DMS114 treated with DMSO at 0.1 percent for 48 hours (cell line): ENCODE data around the gene NUAK2.

Experiments
- DNase-seq: peaks from one replicate; lab custom pipeline; 2025; ENCODE audit not compliant: unreplicated experiment; lab: John Stamatoyannopoulos, UW

NUAK2 gene

GRCh38 chr1:205275916-205276688 lies 45.4 kb downstream of the NUAK2 start:
- no peak for DNase-seq

GRCh38 chr1:205275133-205275532 lies 46.4 kb downstream of the NUAK2 start:
- no peak for DNase-seq

GRCh38 chr1:205274041-205274691 lies 47.4 kb downstream of the NUAK2 start:
- no peak for DNase-seq

- peak; percentile 52 for DNase-seq
Observed at GRCh38 chr1:205273551-205273982, 48.0 kb downstream of the NUAK2 start.

GRCh38 chr1:205272536-205272935 lies 49.0 kb downstream of the NUAK2 start:
- DNase-seq: no peak

GRCh38 chr1:205271745-205272144 lies 49.8 kb downstream of the NUAK2 start:
- DNase-seq: no peak

GRCh38 chr1:205271277-205271676 lies 50.3 kb downstream of the NUAK2 start:
- no peak for DNase-seq

- no peak for DNase-seq
Observed at GRCh38 chr1:205270764-205271163, 50.8 kb downstream of the NUAK2 start.

- DNase-seq: no peak
Observed at GRCh38 chr1:205270271-205270670, 51.3 kb downstream of the NUAK2 start.

GRCh38 chr1:205269711-205270110 lies 51.8 kb downstream of the NUAK2 start:
- DNase-seq: no peak

GRCh38 chr1:205268846-205269680 lies 52.5 kb downstream of the NUAK2 start:
- DNase-seq: no peak

- no peak for DNase-seq
Observed at GRCh38 chr1:205267306-205267902, 54.1 kb downstream of the NUAK2 start.

GRCh38 chr1:205266611-205267305 lies 54.8 kb downstream of the NUAK2 start:
- no peak for DNase-seq

- DNase-seq: no peak
Observed at GRCh38 chr1:205263580-205264190, 57.9 kb downstream of the NUAK2 start.

GRCh38 chr1:205262731-205263171 lies 58.8 kb downstream of the NUAK2 start:
- DNase-seq: no peak

GRCh38 chr1:205261946-205262691 lies 59.4 kb downstream of the NUAK2 start:
- no peak for DNase-seq

GRCh38 chr1:205260948-205261732 lies 60.4 kb downstream of the NUAK2 start:
- no peak for DNase-seq

- DNase-seq: no peak
Observed at GRCh38 chr1:205259998-205260397, 61.5 kb downstream of the NUAK2 start.
